HL-60 (cell line): ENCODE data around the gene FHAD1.

ENCODE experiments used
- GABPA ChIP-seq: IDR thresholded peaks from 2 replicates; pipeline ENCODE4 v1.6.1; 2012; ENCODE audit warnings: low read depth
- POLR2AphosphoS5 ChIP-seq: IDR thresholded peaks from 2 replicates; pipeline ENCODE4 v1.6.1; 2012; ENCODE audit warnings: low read depth
- SPI1 ChIP-seq: IDR thresholded peaks from 2 replicates; pipeline ENCODE4 v1.6.1; 2012; ENCODE audit warnings: low read depth, mild to moderate bottlenecking, borderline replicate concordance
- TF ChIP-seq, protein P1 (sequence below): IDR thresholded peaks from one replicate; pipeline ENCODE4 v1.5.1; 2011; ENCODE audit warnings: low read length, control low read depth, inconsistent platforms; ENCODE audit not compliant: insufficient read depth
- TF ChIP-seq, protein P2 (sequence below): IDR thresholded peaks from 2 replicates; pipeline ENCODE4 v1.6.1; 2012; ENCODE audit warnings: low read depth; ENCODE audit not compliant: insufficient replicate concordance

DNA sequence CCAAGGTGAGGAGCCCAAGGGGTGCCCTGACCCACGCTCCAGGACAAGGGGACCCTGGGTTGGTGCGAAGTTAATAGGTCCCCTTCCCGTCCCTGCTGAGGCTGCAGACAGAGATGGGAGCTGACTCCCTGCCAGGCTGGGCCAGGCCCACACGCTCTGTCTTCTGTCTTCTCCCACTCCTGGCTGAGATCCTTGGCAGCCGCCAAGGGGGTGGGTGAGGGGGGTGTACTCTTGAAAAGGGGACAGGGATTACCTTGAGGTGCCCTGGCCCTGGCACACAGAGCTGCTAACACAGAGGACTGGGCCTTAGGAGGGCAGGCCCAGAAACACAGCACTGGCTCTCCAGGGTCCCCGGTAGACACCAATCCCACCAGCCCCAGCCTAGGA lies 180.2 kb downstream of the FHAD1 start:
- TF ChIP-seq, protein P1, sequence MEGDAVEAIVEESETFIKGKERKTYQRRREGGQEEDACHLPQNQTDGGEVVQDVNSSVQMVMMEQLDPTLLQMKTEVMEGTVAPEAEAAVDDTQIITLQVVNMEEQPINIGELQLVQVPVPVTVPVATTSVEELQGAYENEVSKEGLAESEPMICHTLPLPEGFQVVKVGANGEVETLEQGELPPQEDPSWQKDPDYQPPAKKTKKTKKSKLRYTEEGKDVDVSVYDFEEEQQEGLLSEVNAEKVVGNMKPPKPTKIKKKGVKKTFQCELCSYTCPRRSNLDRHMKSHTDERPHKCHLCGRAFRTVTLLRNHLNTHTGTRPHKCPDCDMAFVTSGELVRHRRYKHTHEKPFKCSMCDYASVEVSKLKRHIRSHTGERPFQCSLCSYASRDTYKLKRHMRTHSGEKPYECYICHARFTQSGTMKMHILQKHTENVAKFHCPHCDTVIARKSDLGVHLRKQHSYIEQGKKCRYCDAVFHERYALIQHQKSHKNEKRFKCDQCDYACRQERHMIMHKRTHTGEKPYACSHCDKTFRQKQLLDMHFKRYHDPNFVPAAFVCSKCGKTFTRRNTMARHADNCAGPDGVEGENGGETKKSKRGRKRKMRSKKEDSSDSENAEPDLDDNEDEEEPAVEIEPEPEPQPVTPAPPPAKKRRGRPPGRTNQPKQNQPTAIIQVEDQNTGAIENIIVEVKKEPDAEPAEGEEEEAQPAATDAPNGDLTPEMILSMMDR = no peak
- TF ChIP-seq POLR2AphosphoS5 (no peak), SPI1 (no peak), GABPA (no peak)
- TF ChIP-seq, protein P2, sequence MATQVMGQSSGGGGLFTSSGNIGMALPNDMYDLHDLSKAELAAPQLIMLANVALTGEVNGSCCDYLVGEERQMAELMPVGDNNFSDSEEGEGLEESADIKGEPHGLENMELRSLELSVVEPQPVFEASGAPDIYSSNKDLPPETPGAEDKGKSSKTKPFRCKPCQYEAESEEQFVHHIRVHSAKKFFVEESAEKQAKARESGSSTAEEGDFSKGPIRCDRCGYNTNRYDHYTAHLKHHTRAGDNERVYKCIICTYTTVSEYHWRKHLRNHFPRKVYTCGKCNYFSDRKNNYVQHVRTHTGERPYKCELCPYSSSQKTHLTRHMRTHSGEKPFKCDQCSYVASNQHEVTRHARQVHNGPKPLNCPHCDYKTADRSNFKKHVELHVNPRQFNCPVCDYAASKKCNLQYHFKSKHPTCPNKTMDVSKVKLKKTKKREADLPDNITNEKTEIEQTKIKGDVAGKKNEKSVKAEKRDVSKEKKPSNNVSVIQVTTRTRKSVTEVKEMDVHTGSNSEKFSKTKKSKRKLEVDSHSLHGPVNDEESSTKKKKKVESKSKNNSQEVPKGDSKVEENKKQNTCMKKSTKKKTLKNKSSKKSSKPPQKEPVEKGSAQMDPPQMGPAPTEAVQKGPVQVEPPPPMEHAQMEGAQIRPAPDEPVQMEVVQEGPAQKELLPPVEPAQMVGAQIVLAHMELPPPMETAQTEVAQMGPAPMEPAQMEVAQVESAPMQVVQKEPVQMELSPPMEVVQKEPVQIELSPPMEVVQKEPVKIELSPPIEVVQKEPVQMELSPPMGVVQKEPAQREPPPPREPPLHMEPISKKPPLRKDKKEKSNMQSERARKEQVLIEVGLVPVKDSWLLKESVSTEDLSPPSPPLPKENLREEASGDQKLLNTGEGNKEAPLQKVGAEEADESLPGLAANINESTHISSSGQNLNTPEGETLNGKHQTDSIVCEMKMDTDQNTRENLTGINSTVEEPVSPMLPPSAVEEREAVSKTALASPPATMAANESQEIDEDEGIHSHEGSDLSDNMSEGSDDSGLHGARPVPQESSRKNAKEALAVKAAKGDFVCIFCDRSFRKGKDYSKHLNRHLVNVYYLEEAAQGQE = no peak
